Retinal pigment epithelial cell (primary cell): ENCODE results near the gene RNU6-9.
A peak's percentile ranks its signal among the peaks of the same experiment; 100 is the strongest.

Experiments used
- DNase-seq: peaks from one replicate; pipeline ENCODE4 v3.0.0-alpha.2; 2010; ENCODE audit warnings: low read depth
- H3K4me3 ChIP-seq: 2 replicates; pipeline ENCODE4 v1.5.1; 2011; ENCODE audit warnings: mild to moderate bottlenecking, low read length, control low read depth, moderate library complexity
- CTCF ChIP-seq: conservative IDR thresholded peaks from 2 replicates; pipeline ENCODE4 v1.5.1; 2011; ENCODE audit warnings: low read depth, low read length, control low read depth, inconsistent platforms

The RNU6-9 gene

GRCh38 chr19:925087-925525, 31.8 kb downstream of the RNU6-9 start:
- DNase-seq, result no peak
- peak overlapping the region; percentile 74 for H3K4me3 ChIP-seq
- no peak for TF ChIP-seq CTCF

GRCh38 chr19:925526-926322, 32.4 kb downstream of the RNU6-9 start, which contains the start of gene ARID3A:
Gene ARID3A, plus strand, starts transcription at chr19:926035. Its CDS starts 3,494 bp downstream, at chr19:929529.
- TF ChIP-seq CTCF, result no peak
- DNase-seq, result peak; percentile 27
- H3K4me3 ChIP-seq, result peak within 1 kb of the TSS; percentile 74

- no peak for TF ChIP-seq CTCF
- H3K4me3 ChIP-seq, result peak overlapping the region; percentile 74
- no peak for DNase-seq
Measured at GRCh38 chr19:926323-926588, 33.0 kb downstream of the RNU6-9 start.

- no peak for DNase-seq
Measured at GRCh38 chr19:926589-927350, 33.5 kb downstream of the RNU6-9 start.

GRCh38 chr19:927351-927779, 34.1 kb downstream of the RNU6-9 start:
- H3K4me3 ChIP-seq, result peak overlapping the region; percentile 74
- DNase-seq, result no peak
- no peak for TF ChIP-seq CTCF

More at GRCh38 chr19:926589-927350, 33.5 kb downstream of the RNU6-9 start:
- no peak for TF ChIP-seq CTCF
- H3K4me3 ChIP-seq, result peak overlapping the region; percentile 74

GRCh38 chr19:927780-928401, 34.6 kb downstream of the RNU6-9 start:
- no peak overlapping the region for H3K4me3 ChIP-seq
- DNase-seq, result no peak
- no peak for TF ChIP-seq CTCF
